SK-N-SH (cell line): ENCODE results near the gene ZC3H15. TPM values are rescaled to one million over a fixed set of nuclear protein-coding genes. Genes with fewer than 3 reads are reported as not detected.

ENCODE experiments used
- CTCF ChIA-PET: fragments of 300-600, 350-600 bp; formaldehyde crosslinking; extraction: SDS; loops from one replicate; lab custom pipeline; 2021; lab: Yijun Ruan, JAX
- POLR2A ChIA-PET: fragments of 350-600 bp; sonication (Branson Sonifier 250); formaldehyde crosslinking; extraction: SDS; loops from one replicate; lab custom pipeline; 2020; ENCODE audit warnings: antibody characterized with exemption, inconsistent platforms; lab: Yijun Ruan, JAX
- DNase-seq: peaks from one replicate; pipeline ENCODE4 v3.0.0; 2012
- H2AFZ ChIP-seq: fragments of 200-600 bp; sonication (generic); 2 replicates; pipeline ENCODE4 v1.8.1; 2016; ENCODE audit warnings: antibody characterized with exemption, mild to moderate bottlenecking, low read depth
- H3F3A ChIP-seq: fragments of 200-600 bp; sonication (generic); replicated peaks from 2 replicates; pipeline ENCODE3; 2016; ENCODE audit warnings: antibody characterized with exemption, mild to moderate bottlenecking; ENCODE audit not compliant: insufficient read depth
- H3K27ac ChIP-seq, 2 experiments: fragments of 200-500 bp in 1 of 2; fragments of 200-600 bp in 1 of 2; sonication (Bioruptor generic) in 1 of 2; sonication (generic), shearing (Covaris generic) in 1 of 2; 2 replicates each; pipeline versions ENCODE4 v1.5.1 to v1.6.1; 2014 to 2016; ENCODE audit warnings: low read depth in 2 of 2, inconsistent platforms in 1 of 2, low read length in 1 of 2, mild to moderate bottlenecking in 1 of 2, mixed read lengths in 1 of 2
- H3K27me3 ChIP-seq: fragments of 200-600 bp; sonication (generic), shearing (Covaris generic); 2 replicates; pipeline ENCODE4 v1.6.1; 2016; ENCODE audit warnings: mixed run types; ENCODE audit not compliant: insufficient read depth
- H3K36me3 ChIP-seq, 2 experiments: fragments of 200-500 bp in 1 of 2; fragments of 200-600 bp in 1 of 2; sonication (Bioruptor generic) in 1 of 2; sonication (generic) in 1 of 2; replicated peaks in 1 of 2; 2 replicates each; pipeline versions ENCODE3 to v1.5.1; 2014 to 2016; ENCODE audit warnings: low read length in 1 of 2, mild to moderate bottlenecking in 1 of 2; ENCODE audit not compliant: insufficient read depth in 2 of 2, control insufficient read depth in 1 of 2
- H3K4me1 ChIP-seq, 2 experiments: fragments of 200-500 bp in 1 of 2; fragments of 200-600 bp in 1 of 2; sonication (Bioruptor generic) in 1 of 2; sonication (generic), shearing (Covaris generic) in 1 of 2; 2 replicates each; pipeline versions ENCODE4 v1.5.1 to v1.6.1; 2014 to 2016; ENCODE audit warnings: low read depth in 1 of 2, low read length in 1 of 2, mixed run types in 1 of 2; ENCODE audit not compliant: insufficient read depth in 2 of 2, control insufficient read depth in 1 of 2
- H3K4me2 ChIP-seq: fragments of 200-600 bp; sonication (generic), shearing (Covaris generic); 2 replicates; pipeline ENCODE4 v1.6.1; 2017; ENCODE audit warnings: mixed run types
- H3K4me3 ChIP-seq, 2 experiments: fragments of 200-500 bp in 1 of 2; fragments of 200-600 bp in 1 of 2; sonication (Bioruptor generic) in 1 of 2; sonication (generic), shearing (Covaris generic) in 1 of 2; 2 replicates each; pipeline versions ENCODE4 v1.5.1 to v1.8.1; 2014 to 2016; ENCODE audit warnings: low read depth in 2 of 2, inconsistent platforms in 1 of 2, low read length in 1 of 2, mild to moderate bottlenecking in 1 of 2, mixed read lengths in 1 of 2, moderate library complexity in 1 of 2
- H3K79me2 ChIP-seq: fragments of 200-600 bp; sonication (generic); 2 replicates; pipeline ENCODE4 v1.8.1; 2017; ENCODE audit warnings: mild to moderate bottlenecking; ENCODE audit not compliant: insufficient read depth
- H3K9ac ChIP-seq: fragments of 200-600 bp; sonication (generic); 2 replicates; pipeline ENCODE4 v1.6.1; 2017; ENCODE audit warnings: mixed run types
- H3K9me2 ChIP-seq: fragments of 200-600 bp; sonication (generic); 2 replicates; pipeline ENCODE4 v1.6.1; 2017; ENCODE audit warnings: mixed run types
- H3K9me3 ChIP-seq: fragments of 200-600 bp; sonication (generic); 2 replicates; pipeline ENCODE4 v1.6.1; 2017; ENCODE audit warnings: mixed run types, mild to moderate bottlenecking, moderate library complexity
- H4K20me1 ChIP-seq: fragments of 200-600 bp; sonication (generic); 2 replicates; pipeline ENCODE4 v1.6.1; 2017; ENCODE audit warnings: mild to moderate bottlenecking, mixed run types; ENCODE audit not compliant: insufficient read depth
- CHD2 ChIP-seq: fragments of 150-350 bp; IDR thresholded peaks from 2 replicates; pipeline ENCODE4 v1.6.1; 2018; ENCODE audit warnings: low read length; ENCODE audit not compliant: partially characterized antibody
- ELF1 ChIP-seq: IDR thresholded peaks from 2 replicates; pipeline ENCODE4 v1.4.0; 2012
- EZH2phosphoT487 ChIP-seq: fragments of 200-600 bp; sonication (generic); IDR thresholded peaks from 2 replicates; pipeline ENCODE4 v1.6.1; 2017; ENCODE audit warnings: low read depth, mixed run types, mild to moderate bottlenecking, antibody characterized with exemption, moderate library complexity, borderline replicate concordance
- FOSL2 ChIP-seq: IDR thresholded peaks from 2 replicates; pipeline ENCODE4 v1.4.0; 2012; ENCODE audit warnings: low read depth, mild to moderate bottlenecking, moderate library complexity, borderline replicate concordance
- FOXM1 ChIP-seq: IDR thresholded peaks from 2 replicates; pipeline ENCODE4 v1.4.0; 2012; ENCODE audit warnings: low read depth, mild to moderate bottlenecking
- GATA2 ChIP-seq: sonication (generic); formaldehyde crosslinking; IDR thresholded peaks from 2 replicates; pipeline ENCODE4 v1.5.0; 2020; ENCODE audit warnings: mild to moderate bottlenecking, missing genetic modification reagents
- JUND ChIP-seq: IDR thresholded peaks from 2 replicates; pipeline ENCODE4 v1.4.0; 2012
- NFIC ChIP-seq: IDR thresholded peaks from 2 replicates; pipeline ENCODE4 v1.4.0; 2012; ENCODE audit warnings: borderline replicate concordance
- RAD21 ChIP-seq: IDR thresholded peaks from 2 replicates; pipeline ENCODE4 v1.6.1; 2012; ENCODE audit warnings: mild to moderate bottlenecking, low read length
- RCOR1 ChIP-seq: fragments of 150-350 bp; IDR thresholded peaks from 2 replicates; pipeline ENCODE4 v1.6.1; 2017; ENCODE audit warnings: antibody characterized with exemption, low read length
- RXRA ChIP-seq: IDR thresholded peaks from 2 replicates; pipeline ENCODE4 v1.4.0; 2012; ENCODE audit warnings: low read depth, mild to moderate bottlenecking, borderline replicate concordance
- SIN3A ChIP-seq: IDR thresholded peaks from 2 replicates; pipeline ENCODE4 v1.6.1; 2012; ENCODE audit warnings: low read depth, mild to moderate bottlenecking, low read length, moderate library complexity, borderline replicate concordance
- SMC3 ChIP-seq: IDR thresholded peaks from 2 replicates; pipeline ENCODE4 v1.6.1; 2012; ENCODE audit warnings: low read depth, low read length, improper control_type of control experiment
- TAF1 ChIP-seq: IDR thresholded peaks from 2 replicates; pipeline ENCODE4 v1.6.1; 2012; ENCODE audit warnings: low read depth, mild to moderate bottlenecking, low read length, moderate library complexity, borderline replicate concordance
- WGBS: methylation state at CpG from one replicate; pipeline ENCODE4 v1.1.6; 2017; ENCODE audit warnings: low lambda C conversion rate; 5-methylcytosine and 5-hydroxymethylcytosine counted together
- polyA plus RNA-seq, 3 experiments: library from polyadenylated mRNA; depleted of rRNA; stranded (reverse); fragments of >200 nt; gene quantifications; 2 replicates each; pipeline ENCODE4 v1.2.3, GENCODE V29; 2012
- TF ChIP-seq, protein P1 (sequence below): fragments of 200-600 bp; sonication (generic); IDR thresholded peaks from 2 replicates; pipeline ENCODE4 v1.6.1; 2017; ENCODE audit warnings: antibody characterized with exemption, mild to moderate bottlenecking, moderate library complexity
- TF ChIP-seq, protein P2 (sequence below): IDR thresholded peaks from 2 replicates; pipeline ENCODE4 v1.4.0; 2012; ENCODE audit warnings: low read depth
- TF ChIP-seq, protein P3 (sequence below): fragments of 150-350 bp; IDR thresholded peaks from 2 replicates; pipeline ENCODE4 v1.6.1; 2017; ENCODE audit warnings: antibody characterized with exemption, low read length, low read depth, borderline replicate concordance
- TF ChIP-seq, protein P4 (sequence below): fragments of 150-350 bp; IDR thresholded peaks from 2 replicates; pipeline ENCODE4 v1.6.1; 2016; ENCODE audit warnings: mild to moderate bottlenecking, low read depth, low read length

Gene ZC3H15
- polyA plus RNA-seq, 1 of the 3 experiments (the other 2 are of a cell fraction): 26.5 TPM

DNA sequence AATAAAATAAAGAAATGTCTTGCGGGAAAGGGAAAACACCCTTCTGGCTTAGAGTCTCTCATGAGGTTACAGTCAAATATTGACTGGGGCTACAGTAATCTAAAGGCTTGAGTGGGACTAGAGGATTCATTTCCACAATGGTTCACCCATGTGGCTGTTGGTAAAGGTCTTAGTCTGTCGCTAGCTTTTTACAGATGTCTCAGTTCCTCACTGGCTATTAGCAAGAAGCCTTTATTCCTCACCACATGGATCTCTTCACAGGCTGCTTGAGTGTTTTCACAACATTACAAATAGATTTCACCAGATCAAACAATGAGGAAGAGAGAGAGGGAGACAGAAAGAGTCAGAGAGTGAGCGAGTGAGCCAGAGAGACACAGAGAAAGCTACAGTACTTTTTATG is 8.3 kb upstream of the ZC3H15 start:
- 83% methylated on average over 3 of the region's 3 CpGs for WGBS
- no peak overlapping the region for H3K9ac ChIP-seq
- no peaks in the 10 kb centered on the region for H3K36me3 ChIP-seq
- POLR2A ChIA-PET: no interaction called here
- H3K4me2 ChIP-seq: no peak overlapping the region
- CTCF ChIA-PET: no interaction called here
- H3K27ac ChIP-seq: no peak overlapping the region
- no peaks in the 10 kb centered on the region for H3K9me2 ChIP-seq
- H3K9me3 ChIP-seq: no peaks in the 10 kb centered on the region
- H3K27me3 ChIP-seq: no peaks in the 10 kb centered on the region
- no peak overlapping the region for H2AFZ ChIP-seq
- no peaks in the 10 kb centered on the region for H3F3A ChIP-seq
- no peak for TF ChIP-seq JUND
- TF ChIP-seq RXRA: no peak
- TF ChIP-seq NFIC: no peak
- TF ChIP-seq RAD21: no peak
- TF ChIP-seq EZH2phosphoT487: no peak
- no peak for TF ChIP-seq FOXM1
- TF ChIP-seq, protein P1, sequence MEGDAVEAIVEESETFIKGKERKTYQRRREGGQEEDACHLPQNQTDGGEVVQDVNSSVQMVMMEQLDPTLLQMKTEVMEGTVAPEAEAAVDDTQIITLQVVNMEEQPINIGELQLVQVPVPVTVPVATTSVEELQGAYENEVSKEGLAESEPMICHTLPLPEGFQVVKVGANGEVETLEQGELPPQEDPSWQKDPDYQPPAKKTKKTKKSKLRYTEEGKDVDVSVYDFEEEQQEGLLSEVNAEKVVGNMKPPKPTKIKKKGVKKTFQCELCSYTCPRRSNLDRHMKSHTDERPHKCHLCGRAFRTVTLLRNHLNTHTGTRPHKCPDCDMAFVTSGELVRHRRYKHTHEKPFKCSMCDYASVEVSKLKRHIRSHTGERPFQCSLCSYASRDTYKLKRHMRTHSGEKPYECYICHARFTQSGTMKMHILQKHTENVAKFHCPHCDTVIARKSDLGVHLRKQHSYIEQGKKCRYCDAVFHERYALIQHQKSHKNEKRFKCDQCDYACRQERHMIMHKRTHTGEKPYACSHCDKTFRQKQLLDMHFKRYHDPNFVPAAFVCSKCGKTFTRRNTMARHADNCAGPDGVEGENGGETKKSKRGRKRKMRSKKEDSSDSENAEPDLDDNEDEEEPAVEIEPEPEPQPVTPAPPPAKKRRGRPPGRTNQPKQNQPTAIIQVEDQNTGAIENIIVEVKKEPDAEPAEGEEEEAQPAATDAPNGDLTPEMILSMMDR: no peak
- TF ChIP-seq, protein P2, sequence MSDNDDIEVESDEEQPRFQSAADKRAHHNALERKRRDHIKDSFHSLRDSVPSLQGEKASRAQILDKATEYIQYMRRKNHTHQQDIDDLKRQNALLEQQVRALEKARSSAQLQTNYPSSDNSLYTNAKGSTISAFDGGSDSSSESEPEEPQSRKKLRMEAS: no peak
- no peak for TF ChIP-seq SIN3A
- no peak for TF ChIP-seq RCOR1
- TF ChIP-seq TAF1: no peak
- no peak for TF ChIP-seq CHD2
- TF ChIP-seq, protein P3, sequence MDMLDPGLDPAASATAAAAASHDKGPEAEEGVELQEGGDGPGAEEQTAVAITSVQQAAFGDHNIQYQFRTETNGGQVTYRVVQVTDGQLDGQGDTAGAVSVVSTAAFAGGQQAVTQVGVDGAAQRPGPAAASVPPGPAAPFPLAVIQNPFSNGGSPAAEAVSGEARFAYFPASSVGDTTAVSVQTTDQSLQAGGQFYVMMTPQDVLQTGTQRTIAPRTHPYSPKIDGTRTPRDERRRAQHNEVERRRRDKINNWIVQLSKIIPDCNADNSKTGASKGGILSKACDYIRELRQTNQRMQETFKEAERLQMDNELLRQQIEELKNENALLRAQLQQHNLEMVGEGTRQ: no peak
- no peak for TF ChIP-seq ELF1
- TF ChIP-seq, protein P4, sequence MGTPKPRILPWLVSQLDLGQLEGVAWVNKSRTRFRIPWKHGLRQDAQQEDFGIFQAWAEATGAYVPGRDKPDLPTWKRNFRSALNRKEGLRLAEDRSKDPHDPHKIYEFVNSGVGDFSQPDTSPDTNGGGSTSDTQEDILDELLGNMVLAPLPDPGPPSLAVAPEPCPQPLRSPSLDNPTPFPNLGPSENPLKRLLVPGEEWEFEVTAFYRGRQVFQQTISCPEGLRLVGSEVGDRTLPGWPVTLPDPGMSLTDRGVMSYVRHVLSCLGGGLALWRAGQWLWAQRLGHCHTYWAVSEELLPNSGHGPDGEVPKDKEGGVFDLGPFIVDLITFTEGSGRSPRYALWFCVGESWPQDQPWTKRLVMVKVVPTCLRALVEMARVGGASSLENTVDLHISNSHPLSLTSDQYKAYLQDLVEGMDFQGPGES: no peak
- no peak for TF ChIP-seq FOSL2
- TF ChIP-seq GATA2 (CRISPR knock-in tag): no peak
- no peak for TF ChIP-seq SMC3
- TF ChIP-seq, all 33 proteins: peak for 0
- no peaks in the 10 kb centered on the region for H3K79me2 ChIP-seq
- no peak overlapping the region for H3K4me3 ChIP-seq
- H4K20me1 ChIP-seq: no peaks in the 10 kb centered on the region
- no peaks in the 10 kb centered on the region for H3K4me1 ChIP-seq
- DNase-seq: no peak
